KMS-11 (cell line): ENCODE measurements around the gene EXOC3L4.

Experiments
- H2AFZ ChIP-seq: fragments of 200-600 bp; sonication (generic); 2 replicates; pipeline ENCODE4 v1.6.1; 2016; ENCODE audit warnings: antibody characterized with exemption, mixed run types, low read depth
- H3K27ac ChIP-seq: fragments of 200-600 bp; sonication (generic); 2 replicates; pipeline ENCODE4 v1.6.1; 2016; ENCODE audit warnings: mild to moderate bottlenecking, mixed run types
- H3K27me3 ChIP-seq: fragments of 200-600 bp; sonication (generic); 2 replicates; pipeline ENCODE4 v1.6.1; 2017; ENCODE audit warnings: mild to moderate bottlenecking, low read depth, mixed run types, moderate library complexity; ENCODE audit not compliant: insufficient read depth
- H3K36me3 ChIP-seq: fragments of 200-600 bp; sonication (generic); 2 replicates; pipeline ENCODE4 v1.6.1; 2017; ENCODE audit warnings: mild to moderate bottlenecking, mixed run types; ENCODE audit not compliant: insufficient read depth
- H3K4me1 ChIP-seq: fragments of 200-600 bp; sonication (generic); 2 replicates; pipeline ENCODE4 v1.6.1; 2016; ENCODE audit warnings: mild to moderate bottlenecking, low read depth, mixed run types; ENCODE audit not compliant: poor library complexity, severe bottlenecking
- H3K4me2 ChIP-seq: fragments of 200-600 bp; sonication (generic); 2 replicates; pipeline ENCODE4 v1.7.0; 2016; ENCODE audit warnings: mild to moderate bottlenecking, mixed run types
- H3K4me3 ChIP-seq: fragments of 200-600 bp; sonication (generic); IDR thresholded peaks from 2 replicates; pipeline ENCODE4 v1.6.1; 2017; ENCODE audit warnings: low read depth, low read length, mixed read lengths; ENCODE audit not compliant: insufficient read depth
- H3K79me2 ChIP-seq: fragments of 200-600 bp; sonication (generic); 2 replicates; pipeline ENCODE4 v1.6.1; 2016; ENCODE audit warnings: low read depth, mixed run types; ENCODE audit not compliant: insufficient read depth
- H3K9ac ChIP-seq: fragments of 200-600 bp; sonication (generic); 2 replicates; pipeline ENCODE4 v1.6.1; 2016; ENCODE audit warnings: mild to moderate bottlenecking, mixed run types
- H4K20me1 ChIP-seq: fragments of 200-600 bp; sonication (generic); 2 replicates; pipeline ENCODE4 v1.6.1; 2016; ENCODE audit warnings: mild to moderate bottlenecking, mixed run types; ENCODE audit not compliant: insufficient read depth
- CTCF ChIP-seq: fragments of 200-600 bp; sonication (generic); conservative IDR thresholded peaks from 2 replicates; pipeline ENCODE4 v1.6.1; 2017; ENCODE audit warnings: low read depth, mild to moderate bottlenecking, antibody characterized with exemption, low read length, moderate library complexity, mixed read lengths

EXOC3L4 gene

GRCh38 chr14:103139132-103140025 lies 44.9 kb downstream of the EXOC3L4 start:
- H4K20me1 ChIP-seq: no peaks in the 10 kb centered on the region
- H2AFZ ChIP-seq: no peak overlapping the region
- no peak overlapping the region for H3K9ac ChIP-seq
- no peaks in the 10 kb centered on the region for H3K27me3 ChIP-seq
- H3K4me3 ChIP-seq: no peak overlapping the region
- no peaks in the 10 kb centered on the region for H3K79me2 ChIP-seq
- H3K27ac ChIP-seq: no peak overlapping the region
- no peaks in the 10 kb centered on the region for H3K36me3 ChIP-seq
- no peak overlapping the region for H3K4me2 ChIP-seq
- no peak for TF ChIP-seq CTCF
- peaks cover 19% of the 10 kb centered on the region for H3K4me1 ChIP-seq

- Histone ChIP-seq H4K20me1 (no peaks in the 10 kb centered on the region), H2AFZ (no peak overlapping the region), H3K27me3 (no peaks in the 10 kb centered on the region), H3K79me2 (no peaks in the 10 kb centered on the region), H3K4me1 (peaks cover 19% of the 10 kb centered on the region), H3K4me3 (no peak overlapping the region), H3K27ac (no peak overlapping the region), H3K36me3 (no peaks in the 10 kb centered on the region), H3K9ac (no peak overlapping the region), H3K4me2 (peak overlapping the region; percentile 15; the same call in 1 of the 2 replicates)
- TF ChIP-seq CTCF: no peak
Measured at GRCh38 chr14:103140316-103141109, 46.0 kb downstream of the EXOC3L4 start.

DNA sequence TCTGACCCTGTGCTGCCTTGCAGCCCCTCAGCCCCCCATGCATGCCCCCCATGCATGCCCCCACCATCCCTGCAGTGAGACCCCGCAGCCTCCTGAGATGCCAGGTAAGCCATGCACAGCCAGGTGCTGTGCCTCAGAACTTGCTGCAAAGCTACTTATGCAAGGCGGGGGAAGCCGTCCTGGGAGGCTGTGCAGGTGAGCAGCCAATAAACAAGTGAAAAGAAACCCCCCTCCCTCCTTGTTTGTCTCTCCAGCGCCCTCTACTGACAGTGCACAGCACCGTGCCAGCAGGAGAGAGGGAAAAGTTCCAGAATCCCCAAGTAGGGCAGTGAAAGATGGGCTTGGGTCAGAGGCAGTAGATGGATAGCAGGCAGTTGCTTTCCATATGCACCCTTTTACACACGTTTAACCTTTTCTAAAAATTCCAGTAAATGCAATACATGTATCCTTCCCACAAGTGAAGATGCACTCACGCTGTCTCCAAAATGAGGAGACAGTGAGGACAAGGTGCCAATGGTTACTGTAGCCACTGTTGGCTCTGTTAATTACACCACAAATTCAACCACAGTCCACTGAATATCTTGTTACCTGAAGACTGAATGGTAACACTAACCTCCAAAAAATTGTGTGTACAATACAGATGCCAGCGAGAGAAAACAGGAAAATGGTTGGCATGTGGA lies 46.7 kb downstream of the EXOC3L4 start:
- Histone ChIP-seq H3K36me3 (no peaks in the 10 kb centered on the region), H3K79me2 (no peaks in the 10 kb centered on the region), H3K4me3 (no peak overlapping the region), H3K9ac (no peak overlapping the region), H3K27ac (no peak overlapping the region), H2AFZ (no peak overlapping the region), H3K27me3 (no peaks in the 10 kb centered on the region), H3K4me1 (peaks cover 19% of the 10 kb centered on the region), H3K4me2 (no peak overlapping the region), H4K20me1 (no peaks in the 10 kb centered on the region)
- peak; percentile 84 for TF ChIP-seq CTCF

GRCh38 chr14:103142026-103142425 lies 47.5 kb downstream of the EXOC3L4 start:
- no peak overlapping the region for H3K27ac ChIP-seq
- H3K79me2 ChIP-seq: no peaks in the 10 kb centered on the region
- H3K4me1 ChIP-seq: peaks cover 19% of the 10 kb centered on the region
- H3K4me2 ChIP-seq: no peak overlapping the region
- H3K4me3 ChIP-seq: no peak overlapping the region
- H3K36me3 ChIP-seq: no peaks in the 10 kb centered on the region
- no peak overlapping the region for H2AFZ ChIP-seq
- H3K9ac ChIP-seq: no peak overlapping the region
- TF ChIP-seq CTCF: no peak
- no peaks in the 10 kb centered on the region for H4K20me1 ChIP-seq
- no peaks in the 10 kb centered on the region for H3K27me3 ChIP-seq
